ENCODE results near the gene CHD6.

Gene CHD6

GRCh38 chr20:41436679-41437078, 181.5 kb downstream of the CHD6 start:
- no peak for TF ChIP-seq CTCF (conservative IDR thresholded peaks at IDR 0.05; ENCODE audit: low read depth, low read length)
- H3K4me3 ChIP-seq (ENCODE audit: low read length): no peak overlapping the region
- DNase-seq (ENCODE audit: low read depth): no peak

GRCh38 chr20:41433203-41433602, 185.0 kb downstream of the CHD6 start:
- no peak overlapping the region for H3K4me3 ChIP-seq (ENCODE audit: low read length)
- no peak for DNase-seq (ENCODE audit: low read depth)
- TF ChIP-seq CTCF (conservative IDR thresholded peaks at IDR 0.05; ENCODE audit: low read depth, low read length): no peak

GRCh38 chr20:41432746-41433145, 185.4 kb downstream of the CHD6 start:
- DNase-seq (ENCODE audit: low read depth): no peak
- TF ChIP-seq CTCF (conservative IDR thresholded peaks at IDR 0.05; ENCODE audit: low read depth, low read length): no peak
- H3K4me3 ChIP-seq (ENCODE audit: low read length): no peak overlapping the region

- TF ChIP-seq CTCF (conservative IDR thresholded peaks at IDR 0.05; ENCODE audit: low read depth, low read length): no peak
- no peak for DNase-seq (ENCODE audit: low read depth)
- no peak overlapping the region for H3K4me3 ChIP-seq (ENCODE audit: low read length)
Observed at GRCh38 chr20:41428285-41428684, 189.9 kb downstream of the CHD6 start.

GRCh38 chr20:41427833-41428232, 190.3 kb downstream of the CHD6 start:
- DNase-seq (ENCODE audit: low read depth): no peak
- TF ChIP-seq CTCF (conservative IDR thresholded peaks at IDR 0.05; ENCODE audit: low read depth, low read length): no peak
- no peak overlapping the region for H3K4me3 ChIP-seq (ENCODE audit: low read length)

- no peak overlapping the region for H3K4me3 ChIP-seq (ENCODE audit: low read length)
- TF ChIP-seq CTCF (conservative IDR thresholded peaks at IDR 0.05; ENCODE audit: low read depth, low read length): no peak
- no peak for DNase-seq (ENCODE audit: low read depth)
Observed at GRCh38 chr20:41426976-41427375, 191.2 kb downstream of the CHD6 start.

GRCh38 chr20:41426086-41426830, 191.9 kb downstream of the CHD6 start:
- DNase-seq (ENCODE audit: low read depth): no peak
- no peak overlapping the region for H3K4me3 ChIP-seq (ENCODE audit: low read length)
- TF ChIP-seq CTCF (conservative IDR thresholded peaks at IDR 0.05; ENCODE audit: low read depth, low read length): no peak
